PFSK-1 (cell line): ENCODE data around the gene FOXP2.

Experiments used
- POLR2AphosphoS5 ChIP-seq: IDR thresholded peaks from 2 replicates; pipeline ENCODE4 v1.6.1; 2012; ENCODE audit warnings: low read depth, mild to moderate bottlenecking, control low read depth, low read length, moderate library complexity
- SIN3A ChIP-seq: IDR thresholded peaks from 2 replicates; pipeline ENCODE4 v1.6.1; 2012; ENCODE audit warnings: mild to moderate bottlenecking, low read length, moderate library complexity, borderline replicate concordance; ENCODE audit not compliant: insufficient read depth
- TAF1 ChIP-seq: IDR thresholded peaks from 2 replicates; pipeline ENCODE4 v1.6.1; 2012; ENCODE audit warnings: low read length, control low read depth, borderline replicate concordance; ENCODE audit not compliant: insufficient read depth

- TF ChIP-seq POLR2AphosphoS5 = no peak
- TF ChIP-seq TAF1 = no peak
- TF ChIP-seq SIN3A = no peak
Measured at GRCh38 chr7:114620208-114620607, 205.6 kb downstream of the FOXP2 start.
